AG09309 (cell line): ENCODE results near the gene RIMKLA.

ENCODE experiments used
- DNase-seq: peaks from one replicate; pipeline ENCODE4 v3.0.0-alpha.2; 2010; ENCODE audit warnings: low read depth
- H3K4me3 ChIP-seq: 2 replicates; pipeline ENCODE4 v1.5.1; 2011; ENCODE audit warnings: mild to moderate bottlenecking, low read depth, low read length, moderate library complexity; ENCODE audit not compliant: control insufficient read depth
- TF ChIP-seq, protein P1 (sequence below): IDR thresholded peaks from 2 replicates; pipeline ENCODE4 v1.5.1; 2011; ENCODE audit warnings: mild to moderate bottlenecking, low read depth, low read length, inconsistent platforms; ENCODE audit not compliant: insufficient read depth, control insufficient read depth; ENCODE audit errors: missing control alignments

RIMKLA gene

GRCh38 chr1:42380586-42381279 is at the start of gene RIMKLA:
RIMKLA (plus strand) TSS chr1:42380792; CDS start chr1:42380935, 143 bp downstream.
- H3K4me3 ChIP-seq = peak within 1 kb of the TSS; percentile 15
- DNase-seq = no peak
- TF ChIP-seq, protein P1, sequence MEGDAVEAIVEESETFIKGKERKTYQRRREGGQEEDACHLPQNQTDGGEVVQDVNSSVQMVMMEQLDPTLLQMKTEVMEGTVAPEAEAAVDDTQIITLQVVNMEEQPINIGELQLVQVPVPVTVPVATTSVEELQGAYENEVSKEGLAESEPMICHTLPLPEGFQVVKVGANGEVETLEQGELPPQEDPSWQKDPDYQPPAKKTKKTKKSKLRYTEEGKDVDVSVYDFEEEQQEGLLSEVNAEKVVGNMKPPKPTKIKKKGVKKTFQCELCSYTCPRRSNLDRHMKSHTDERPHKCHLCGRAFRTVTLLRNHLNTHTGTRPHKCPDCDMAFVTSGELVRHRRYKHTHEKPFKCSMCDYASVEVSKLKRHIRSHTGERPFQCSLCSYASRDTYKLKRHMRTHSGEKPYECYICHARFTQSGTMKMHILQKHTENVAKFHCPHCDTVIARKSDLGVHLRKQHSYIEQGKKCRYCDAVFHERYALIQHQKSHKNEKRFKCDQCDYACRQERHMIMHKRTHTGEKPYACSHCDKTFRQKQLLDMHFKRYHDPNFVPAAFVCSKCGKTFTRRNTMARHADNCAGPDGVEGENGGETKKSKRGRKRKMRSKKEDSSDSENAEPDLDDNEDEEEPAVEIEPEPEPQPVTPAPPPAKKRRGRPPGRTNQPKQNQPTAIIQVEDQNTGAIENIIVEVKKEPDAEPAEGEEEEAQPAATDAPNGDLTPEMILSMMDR = no peak

GRCh38 chr1:42332877-42333276 is 47.7 kb upstream of the RIMKLA start:
- no peak for DNase-seq
- TF ChIP-seq, protein P1 = no peak
- H3K4me3 ChIP-seq = no peak overlapping the region

DNA sequence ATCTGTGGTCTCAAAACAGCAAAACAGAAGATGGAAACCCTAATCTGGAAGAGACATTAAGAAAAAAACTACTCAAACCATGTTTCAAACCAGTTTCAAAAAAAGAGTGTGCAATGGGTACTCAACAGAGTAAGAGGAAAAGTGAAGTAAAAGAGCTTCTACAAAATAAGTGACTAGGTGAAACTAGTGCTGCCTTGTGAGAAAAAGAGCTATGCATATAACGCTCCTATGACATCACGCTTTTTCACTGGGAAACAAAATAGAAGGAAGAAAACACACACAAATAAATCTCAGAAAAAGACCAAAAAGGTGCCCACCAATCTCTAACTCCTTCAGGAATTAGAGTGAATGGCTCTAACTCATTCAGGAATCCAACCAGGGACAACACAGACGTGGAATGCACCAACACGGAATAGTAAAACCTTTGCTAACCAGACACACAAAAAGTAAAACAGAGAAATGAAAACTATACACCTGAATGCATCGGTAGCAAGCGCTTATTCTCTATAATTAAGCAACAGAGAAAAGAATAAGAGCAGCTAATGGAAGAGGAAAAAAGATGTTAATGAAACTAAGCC is 46.8 kb upstream of the RIMKLA start:
- TF ChIP-seq, protein P1 = no peak
- H3K4me3 ChIP-seq = peak overlapping the region; percentile 93
- DNase-seq = no peak

DNA sequence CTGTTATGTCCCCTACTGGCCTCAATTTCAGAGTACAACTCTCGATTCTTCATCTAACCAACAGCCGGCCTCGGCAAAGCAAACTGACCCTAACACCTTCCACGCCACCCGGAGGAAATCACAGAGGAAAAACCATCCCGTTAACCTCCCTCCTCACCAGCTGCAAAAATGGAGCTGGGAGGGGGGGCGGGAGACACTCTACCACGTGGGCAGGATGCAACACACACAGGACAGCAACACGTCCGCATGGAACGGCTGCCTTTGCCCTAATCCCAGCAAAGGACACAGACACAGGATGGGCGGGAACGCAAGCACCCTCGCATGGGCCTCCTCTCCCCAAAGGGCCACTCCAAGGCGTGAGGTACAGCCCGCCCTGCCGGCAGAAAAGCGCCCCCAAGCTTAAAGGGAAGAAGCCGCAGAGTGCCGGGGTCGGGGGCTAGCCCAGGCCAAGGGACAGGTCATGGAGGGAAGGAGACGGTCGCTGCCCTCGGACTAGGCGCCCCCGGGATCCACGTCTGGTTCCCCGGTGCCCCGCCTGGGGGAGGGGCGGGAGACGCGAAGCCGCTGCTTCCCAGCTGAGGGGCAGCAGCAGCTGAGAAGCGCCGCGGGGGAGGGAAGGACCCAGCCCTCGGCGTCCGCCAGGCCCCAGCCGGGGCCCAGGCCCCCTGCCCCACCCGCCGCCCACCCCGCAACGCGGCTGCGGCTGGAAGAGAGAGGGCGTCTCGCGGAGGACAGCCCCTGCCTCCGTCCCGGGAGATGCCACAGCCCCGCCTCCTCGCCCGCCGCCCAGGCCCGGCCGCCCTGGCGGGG is 46.1 kb upstream of the RIMKLA start:
- H3K4me3 ChIP-seq = peak overlapping the region; percentile 93
- TF ChIP-seq, protein P1 = no peak
- no peak for DNase-seq

- TF ChIP-seq, protein P1 = no peak
- peak; percentile 94 for DNase-seq
- peak within 1 kb of the TSS; percentile 93 for H3K4me3 ChIP-seq
Observed at GRCh38 chr1:42335050-42335808, 45.4 kb upstream of the RIMKLA start, which contains the start of gene FOXJ3. FOXJ3 (minus strand) TSS chr1:42335235; CDS start chr1:42311093, 24,142 bp downstream.

GRCh38 chr1:42335809-42336518 is 44.6 kb upstream of the RIMKLA start:
- peak overlapping the region; percentile 93 for H3K4me3 ChIP-seq
- no peak for DNase-seq
- TF ChIP-seq, protein P1 = no peak
